A549 (cell line): Measurements from ENCODE around the gene SERP1. TPM values are rescaled to one million over a fixed set of nuclear protein-coding genes. Genes with fewer than 3 reads are reported as not detected.
A peak's percentile ranks its signal among the peaks of the same experiment; 100 is the strongest.

Experiments used
- ATAC-seq, 2 experiments: fragments of 200-7000 bp in 1 of 2; fragments of >200 bp in 1 of 2; cut with Nextera tagmentation in 1 of 2; cut with Tn5 transposase in 1 of 2; 3 replicates each; pipeline versions ENCODE4 v1.8.0 to v1.9.1; 2018 to 2020; ENCODE audit warnings: mild to moderate bottlenecking in 1 of 2, moderate library complexity in 1 of 2
- CTCF ChIA-PET: fragments of 300-600 bp; sonication (Branson Sonifier 250); formaldehyde crosslinking; extraction: SDS; loops from one replicate; lab custom pipeline; 2021; ENCODE audit warnings: antibody characterized with exemption, inconsistent platforms; lab: Yijun Ruan, JAX
- POLR2A ChIA-PET: fragments of 350-600 bp; formaldehyde crosslinking; extraction: SDS; loops from one replicate; lab custom pipeline; 2021; ENCODE audit warnings: antibody characterized with exemption, inconsistent platforms; lab: Yijun Ruan, JAX
- DNase-seq, 2 experiments: peaks; one replicate each; pipeline versions ENCODE4 v3.0.0 to v3.0.0-alpha.2; 2011 to 2016; ENCODE audit warnings: low read depth in 1 of 2, low spot score in 1 of 2
- FAIRE-seq: peaks from 2 replicates; lab custom pipeline; 2011; peaks lifted over from hg19 to GRCh38; lab: Jason Lieb, UNC
- H3K27ac ChIP-seq, 2 experiments: fragments of >200 bp; sonication (Bioruptor Twin); formaldehyde crosslinking; 3 replicates each; pipeline ENCODE4 v1.5.1; 2016 to 2017
- H3K4me1 ChIP-seq: fragments of >200 bp; sonication (Bioruptor Twin); formaldehyde crosslinking; 3 replicates; pipeline ENCODE4 v1.6.1; 2016
- H3K4me2 ChIP-seq: fragments of >200 bp; sonication (Bioruptor Twin); formaldehyde crosslinking; 3 replicates; pipeline ENCODE4 v1.6.1; 2016
- H3K4me3 ChIP-seq: fragments of >200 bp; sonication (Bioruptor Twin); formaldehyde crosslinking; 3 replicates; pipeline ENCODE4 v1.5.1; 2016
- H3K9me3 ChIP-seq: fragments of >200 bp; sonication (Bioruptor Twin); formaldehyde crosslinking; 3 replicates; pipeline ENCODE4 v1.6.1; 2016
- BHLHE40 ChIP-seq: IDR thresholded peaks from 2 replicates; pipeline ENCODE4 v1.6.1; 2012; ENCODE audit warnings: low read depth, low read length, inconsistent platforms
- CBX8 ChIP-seq: fragments of 200-600 bp; sonication (generic); IDR thresholded peaks from 2 replicates; pipeline ENCODE4 v1.6.1; 2016
- CEBPB ChIP-seq, 2 experiments: fragments of >200 bp in 1 of 2; sonication (Bioruptor Twin) in 1 of 2; formaldehyde crosslinking in 1 of 2; IDR thresholded peaks; 2 replicates each; pipeline ENCODE4 v1.6.1; 2012 to 2016
- CHD2 ChIP-seq: fragments of 150-350 bp; IDR thresholded peaks from 2 replicates; pipeline ENCODE4 v1.6.1; 2014; ENCODE audit warnings: low read length; ENCODE audit not compliant: partially characterized antibody
- CHD4 ChIP-seq: fragments of 200-600 bp; sonication (generic); IDR thresholded peaks from 2 replicates; pipeline ENCODE4 v1.6.1; 2016; ENCODE audit warnings: antibody characterized with exemption, mild to moderate bottlenecking, borderline replicate concordance
- E2F6 ChIP-seq: IDR thresholded peaks from 2 replicates; pipeline ENCODE4 v1.6.1; 2012; ENCODE audit warnings: low read depth, borderline replicate concordance
- EHF ChIP-seq: fragments of 250-450 bp; sonication (Bioruptor Pico); IDR thresholded peaks from 2 replicates; pipeline ENCODE4 v1.5.0; 2020; ENCODE audit warnings: mild to moderate bottlenecking
- EHMT2 ChIP-seq: fragments of 200-600 bp; sonication (generic); IDR thresholded peaks from 2 replicates; pipeline ENCODE4 v1.6.1; 2016; ENCODE audit warnings: antibody characterized with exemption, low read depth, mild to moderate bottlenecking, moderate library complexity
- EP300 ChIP-seq, 2 experiments: fragments of >200 bp; sonication (Bioruptor Twin); formaldehyde crosslinking; IDR thresholded peaks; 2 replicates in 1 of 2; 3 replicates in 1 of 2; pipeline ENCODE4 v1.6.1; 2016 to 2017
- ESRRA ChIP-seq: fragments of 150-350 bp; IDR thresholded peaks from 2 replicates; pipeline ENCODE4 v1.6.1; 2014; ENCODE audit warnings: mild to moderate bottlenecking, low read length, borderline replicate concordance
- HEYL ChIP-seq: fragments of 250-450 bp; sonication (Bioruptor Pico); IDR thresholded peaks from 2 replicates; pipeline ENCODE4 v1.8.0; 2021; ENCODE audit warnings: mild to moderate bottlenecking, moderate library complexity
- HOXB13 ChIP-seq: fragments of 250-450 bp; sonication (Bioruptor Pico); IDR thresholded peaks from 2 replicates; pipeline ENCODE4 v1.5.0; 2020; ENCODE audit warnings: low read depth, mild to moderate bottlenecking, moderate library complexity
- JUN ChIP-seq, 2 experiments: fragments of >200 bp; sonication (Bioruptor Twin); formaldehyde crosslinking; IDR thresholded peaks; 2 replicates in 1 of 2; 3 replicates in 1 of 2; pipeline ENCODE4 v1.6.1; 2016 to 2017
- KDM5A ChIP-seq: fragments of 200-600 bp; sonication (generic); IDR thresholded peaks from 2 replicates; pipeline ENCODE4 v1.6.1; 2016; ENCODE audit warnings: antibody characterized with exemption, mild to moderate bottlenecking
- MAFK ChIP-seq: fragments of 450-650 bp; IDR thresholded peaks from 2 replicates; pipeline ENCODE4 v1.6.1; 2014; ENCODE audit not compliant: partially characterized antibody
- MAX ChIP-seq: IDR thresholded peaks from 2 replicates; pipeline ENCODE4 v1.6.1; 2012
- NFE2L2 ChIP-seq: fragments of 150-350 bp; conservative IDR thresholded peaks from 2 replicates; pipeline ENCODE4 v1.6.1; 2014; ENCODE audit warnings: low read length
- NPAS2 ChIP-seq: fragments of 250-450 bp; sonication (Bioruptor Pico); IDR thresholded peaks from 2 replicates; pipeline ENCODE4 v1.8.0; 2022; ENCODE audit warnings: mild to moderate bottlenecking, moderate library complexity, borderline replicate concordance
- PHF8 ChIP-seq: fragments of 200-600 bp; sonication (generic); IDR thresholded peaks from 2 replicates; pipeline ENCODE4 v1.6.1; 2016; ENCODE audit warnings: low read depth, mild to moderate bottlenecking, antibody characterized with exemption, moderate library complexity, borderline replicate concordance
- POLR2AphosphoS2 ChIP-seq: conservative IDR thresholded peaks from 2 replicates; pipeline ENCODE4 v1.6.1; 2012; ENCODE audit warnings: low read length, improper control_type of control experiment, inconsistent platforms
- RAD21 ChIP-seq, 2 experiments: fragments of >200 bp in 1 of 2; sonication (Bioruptor Twin) in 1 of 2; formaldehyde crosslinking in 1 of 2; IDR thresholded peaks in 1 of 2; conservative IDR thresholded peaks in 1 of 2; 2 replicates in 1 of 2; 3 replicates in 1 of 2; pipeline ENCODE4 v1.6.1; 2012 to 2018; ENCODE audit warnings: inconsistent platforms in 1 of 2
- RNF2 ChIP-seq: fragments of 200-600 bp; sonication (generic); IDR thresholded peaks from 2 replicates; pipeline ENCODE4 v1.6.1; 2016; ENCODE audit warnings: low read depth, mild to moderate bottlenecking, antibody characterized with exemption, moderate library complexity, borderline replicate concordance
- SMC3 ChIP-seq: fragments of >200 bp; sonication (Bioruptor Twin); formaldehyde crosslinking; IDR thresholded peaks from 3 replicates; pipeline ENCODE4 v1.6.1; 2018; ENCODE audit warnings: inconsistent platforms
- SREBF2 ChIP-seq: fragments of 450-650 bp; IDR thresholded peaks from 2 replicates; pipeline ENCODE4 v1.6.1; 2014; ENCODE audit warnings: mild to moderate bottlenecking, moderate library complexity
- TFCP2L1 ChIP-seq: fragments of 250-450 bp; sonication (Bioruptor Pico); IDR thresholded peaks from 2 replicates; pipeline ENCODE4 v1.5.0; 2021; ENCODE audit warnings: mild to moderate bottlenecking
- TP53 ChIP-seq: fragments of 250-450 bp; sonication (Bioruptor Pico); IDR thresholded peaks from 2 replicates; pipeline ENCODE4 v1.5.0; 2021; ENCODE audit warnings: mild to moderate bottlenecking, moderate library complexity
- ZFP36 ChIP-seq: fragments of 450-650 bp; IDR thresholded peaks from 2 replicates; pipeline ENCODE4 v1.6.1; 2014; ENCODE audit warnings: borderline replicate concordance; ENCODE audit not compliant: partially characterized antibody
- ZSCAN20 ChIP-seq: fragments of 250-450 bp; sonication (Bioruptor Pico); IDR thresholded peaks from 2 replicates; pipeline ENCODE4 v1.8.0; 2022; ENCODE audit warnings: mild to moderate bottlenecking, moderate library complexity
- WGBS: methylation state at CpG from one replicate; pipeline ENCODE4 v1.1.6; 2017; ENCODE audit errors: missing lambda C conversion rate; 5-methylcytosine and 5-hydroxymethylcytosine counted together
- polyA plus RNA-seq, 4 experiments: library from polyadenylated mRNA; depleted of rRNA in 3 of 4; stranded (reverse); fragments of >200 nt; fragmentation: RNase III in 1 of 4; extraction: RNeasy Plus Mini Kit Qiagen cat#74134 plus additional on column Dnase treatment in 1 of 4; gene quantifications; 2 replicates in 3 of 4; 3 replicates in 1 of 4; pipeline ENCODE4 v1.2.3, GENCODE V29; 2011 to 2017
- TF ChIP-seq, protein P1 (sequence below): fragments of 150-350 bp; IDR thresholded peaks from 2 replicates; pipeline ENCODE4 v1.6.1; 2014; ENCODE audit warnings: low read depth, mild to moderate bottlenecking, low read length
- TF ChIP-seq, protein P2 (sequence below): fragments of 450-650 bp; IDR thresholded peaks from 2 replicates; pipeline ENCODE4 v1.6.1; 2014; ENCODE audit warnings: antibody characterized with exemption
- TF ChIP-seq, protein P3 (sequence below): fragments of 250-450 bp; sonication (Bioruptor Pico); IDR thresholded peaks from 2 replicates; pipeline ENCODE4 v1.5.0; 2020; ENCODE audit warnings: low read depth, mild to moderate bottlenecking, moderate library complexity
- TF ChIP-seq, protein P4 (sequence below): fragments of >200 bp; sonication (Bioruptor Twin); formaldehyde crosslinking; IDR thresholded peaks from 3 replicates; pipeline ENCODE4 v1.6.1; 2016

SERP1 gene
- polyA plus RNA-seq, 2 of the 4 experiments (the other 2 are of a cell fraction) = 84.3 to 94.7 TPM

DNA sequence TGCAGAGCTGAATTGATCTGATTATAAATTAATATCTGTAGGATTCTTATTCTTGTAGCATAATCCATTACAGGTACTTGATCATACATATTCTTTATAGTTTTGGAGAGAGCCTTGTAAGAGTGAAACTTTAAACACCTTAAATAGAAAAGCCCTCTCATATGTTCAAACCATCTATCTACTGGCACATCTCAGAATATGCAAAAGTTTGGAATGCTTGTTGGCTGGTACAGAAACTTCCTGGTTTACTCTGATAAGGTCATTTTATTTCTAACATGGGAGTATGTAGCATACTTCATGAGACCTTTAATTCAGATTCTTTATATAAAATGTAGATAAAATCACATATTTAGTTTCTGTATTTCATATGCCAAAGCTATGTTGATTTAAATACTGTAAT is 34.9 kb upstream of the SERP1 start:
- no peak overlapping the region for H3K4me2 ChIP-seq
- no peak overlapping the region for H3K4me3 ChIP-seq
- TF ChIP-seq SMC3 (no peak), EP300 (IDR thresholded peaks at IDR 0.05) (no peak), CEBPB (IDR thresholded peaks at IDR 0.05) (no peak), PHF8 (no peak), KDM5A (no peak), RAD21 (conservative IDR thresholded peaks at IDR 0.05 in 1 of 2, IDR thresholded peaks at IDR 0.05 in 1 of 2) (no peak), BHLHE40 (no peak), JUN (IDR thresholded peaks at IDR 0.05) (no peak), POLR2AphosphoS2 (no peak), E2F6 (no peak), RNF2 (no peak), HOXB13 (CRISPR knock-in tag) (no peak), ZFP36 (no peak), NPAS2 (CRISPR knock-in tag) (no peak), TFCP2L1 (CRISPR knock-in tag) (no peak), TP53 (CRISPR knock-in tag) (no peak), EHMT2 (no peak), ESRRA (no peak)
- TF ChIP-seq, protein P1, sequence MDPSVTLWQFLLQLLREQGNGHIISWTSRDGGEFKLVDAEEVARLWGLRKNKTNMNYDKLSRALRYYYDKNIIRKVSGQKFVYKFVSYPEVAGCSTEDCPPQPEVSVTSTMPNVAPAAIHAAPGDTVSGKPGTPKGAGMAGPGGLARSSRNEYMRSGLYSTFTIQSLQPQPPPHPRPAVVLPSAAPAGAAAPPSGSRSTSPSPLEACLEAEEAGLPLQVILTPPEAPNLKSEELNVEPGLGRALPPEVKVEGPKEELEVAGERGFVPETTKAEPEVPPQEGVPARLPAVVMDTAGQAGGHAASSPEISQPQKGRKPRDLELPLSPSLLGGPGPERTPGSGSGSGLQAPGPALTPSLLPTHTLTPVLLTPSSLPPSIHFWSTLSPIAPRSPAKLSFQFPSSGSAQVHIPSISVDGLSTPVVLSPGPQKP = no peak
- TF ChIP-seq, protein P2, sequence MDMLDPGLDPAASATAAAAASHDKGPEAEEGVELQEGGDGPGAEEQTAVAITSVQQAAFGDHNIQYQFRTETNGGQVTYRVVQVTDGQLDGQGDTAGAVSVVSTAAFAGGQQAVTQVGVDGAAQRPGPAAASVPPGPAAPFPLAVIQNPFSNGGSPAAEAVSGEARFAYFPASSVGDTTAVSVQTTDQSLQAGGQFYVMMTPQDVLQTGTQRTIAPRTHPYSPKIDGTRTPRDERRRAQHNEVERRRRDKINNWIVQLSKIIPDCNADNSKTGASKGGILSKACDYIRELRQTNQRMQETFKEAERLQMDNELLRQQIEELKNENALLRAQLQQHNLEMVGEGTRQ = no peak
- H3K4me1 ChIP-seq = no peaks in the 10 kb centered on the region
- H3K27ac ChIP-seq = no peak overlapping the region
- FAIRE-seq (no peak), DNase-seq (no peak), ATAC-seq (no peak)
- no peaks in the 10 kb centered on the region for H3K9me3 ChIP-seq
- ChIA-PET POLR2A (no interaction called here), CTCF (interaction anchor here (0.7 kb wide), 1 partner anchor 25 kb away, joined by 3 read pairs; no protein-coding TSS in a partner anchor)

DNA sequence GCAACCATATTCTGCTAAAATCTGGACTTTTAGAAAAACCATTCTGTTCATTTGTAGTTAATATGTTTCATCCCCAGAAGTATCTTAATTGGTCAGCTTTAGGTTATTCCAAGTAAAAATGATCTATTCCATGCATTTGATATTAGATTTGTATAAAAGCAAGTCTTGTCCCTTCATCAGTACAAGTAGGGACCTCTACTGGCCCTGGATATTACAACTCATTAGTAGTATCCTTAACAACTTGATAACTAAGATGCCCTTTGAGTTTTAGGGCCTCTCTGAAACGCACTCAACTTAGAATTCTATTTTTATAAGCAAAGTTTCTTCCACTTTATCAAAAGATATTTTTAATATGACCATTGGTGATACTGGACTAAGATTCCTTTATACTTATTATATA is 31.6 kb upstream of the SERP1 start:
- Histone ChIP-seq H3K4me1 (no peaks in the 10 kb centered on the region), H3K4me2 (no peak overlapping the region), H3K27ac (no peak overlapping the region), H3K9me3 (no peaks in the 10 kb centered on the region), H3K4me3 (no peak overlapping the region)
- no peak for TF ChIP-seq CHD2
- no peak for TF ChIP-seq ZFP36
- no peak for TF ChIP-seq ESRRA
- no peak for TF ChIP-seq CBX8
- no peak for TF ChIP-seq NFE2L2
- no peak for TF ChIP-seq MAFK
- no peak for TF ChIP-seq HEYL (CRISPR knock-in tag)
- TF ChIP-seq, protein P3, sequence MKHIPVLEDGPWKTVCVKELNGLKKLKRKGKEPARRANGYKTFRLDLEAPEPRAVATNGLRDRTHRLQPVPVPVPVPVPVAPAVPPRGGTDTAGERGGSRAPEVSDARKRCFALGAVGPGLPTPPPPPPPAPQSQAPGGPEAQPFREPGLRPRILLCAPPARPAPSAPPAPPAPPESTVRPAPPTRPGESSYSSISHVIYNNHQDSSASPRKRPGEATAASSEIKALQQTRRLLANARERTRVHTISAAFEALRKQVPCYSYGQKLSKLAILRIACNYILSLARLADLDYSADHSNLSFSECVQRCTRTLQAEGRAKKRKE = no peak
- TF ChIP-seq CHD4 = no peak
- no peak for TF ChIP-seq ZSCAN20 (CRISPR knock-in tag)
- TF ChIP-seq EHF (CRISPR knock-in tag) = no peak
- no peak for TF ChIP-seq E2F6
- no peak for TF ChIP-seq MAX
- TF ChIP-seq SREBF2 = no peak
- TF ChIP-seq, protein P4, sequence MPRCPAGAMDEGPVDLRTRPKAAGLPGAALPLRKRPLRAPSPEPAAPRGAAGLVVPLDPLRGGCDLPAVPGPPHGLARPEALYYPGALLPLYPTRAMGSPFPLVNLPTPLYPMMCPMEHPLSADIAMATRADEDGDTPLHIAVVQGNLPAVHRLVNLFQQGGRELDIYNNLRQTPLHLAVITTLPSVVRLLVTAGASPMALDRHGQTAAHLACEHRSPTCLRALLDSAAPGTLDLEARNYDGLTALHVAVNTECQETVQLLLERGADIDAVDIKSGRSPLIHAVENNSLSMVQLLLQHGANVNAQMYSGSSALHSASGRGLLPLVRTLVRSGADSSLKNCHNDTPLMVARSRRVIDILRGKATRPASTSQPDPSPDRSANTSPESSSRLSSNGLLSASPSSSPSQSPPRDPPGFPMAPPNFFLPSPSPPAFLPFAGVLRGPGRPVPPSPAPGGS = no peak
- no peak for TF ChIP-seq POLR2AphosphoS2
- ATAC-seq (peak in 1 of 2 experiments; percentile 42; a peak in 1 of 6 replicates), DNase-seq (peak in 1 of 2 experiments; percentile 19), FAIRE-seq (no peak)
- ChIA-PET CTCF (interaction anchor here (1.6 kb wide), 1 partner anchor 10 kb away, joined by 3 read pairs; no protein-coding TSS in a partner anchor), POLR2A (no interaction called here)
- 78% methylated on average over 1 of the region's 1 CpG for WGBS
